Measurements from ENCODE around the gene NCAN. TPM values are rescaled to one million over a fixed set of nuclear protein-coding genes. Genes with fewer than 3 reads are reported as not detected.

NCAN gene
- total RNA-seq, 1 experiment from 2014 or later = 3.0 TPM

- Mint-ChIP-seq H3K27me3 (ENCODE audit: low read depth) (peaks cover 40% of the 10 kb centered on the region), H3K36me3 (peaks cover 4% of the 10 kb centered on the region), H3K9me3 (peaks cover 26% of the 10 kb centered on the region), H3K27ac (no peak overlapping the region), H3K4me1 (no peaks in the 10 kb centered on the region), H3K4me3 (no peak overlapping the region)
- DNase-seq (ENCODE audit: low spot score) (no peak), ATAC-seq (no peak)
- TF ChIP-seq, protein P1, sequence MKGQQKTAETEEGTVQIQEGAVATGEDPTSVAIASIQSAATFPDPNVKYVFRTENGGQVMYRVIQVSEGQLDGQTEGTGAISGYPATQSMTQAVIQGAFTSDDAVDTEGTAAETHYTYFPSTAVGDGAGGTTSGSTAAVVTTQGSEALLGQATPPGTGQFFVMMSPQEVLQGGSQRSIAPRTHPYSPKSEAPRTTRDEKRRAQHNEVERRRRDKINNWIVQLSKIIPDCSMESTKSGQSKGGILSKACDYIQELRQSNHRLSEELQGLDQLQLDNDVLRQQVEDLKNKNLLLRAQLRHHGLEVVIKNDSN (CRISPR knock-in tag; IDR thresholded peaks at IDR 0.05) = no peak
- TF ChIP-seq ESRRA (CRISPR knock-in tag; IDR thresholded peaks at IDR 0.05; ENCODE audit: borderline replicate concordance) (no peak), NFYB (CRISPR knock-in tag; conservative IDR thresholded peaks at IDR 0.05; ENCODE audit: low read depth) (no peak), AR (CRISPR knock-in tag; IDR thresholded peaks at IDR 0.05) (no peak), TEAD4 (CRISPR knock-in tag; IDR thresholded peaks at IDR 0.05) (no peak)
- CTCF ChIA-PET = interaction anchor here (1.3 to 1.4 kb wide), 2 partner anchors 26 to 111 kb away, joined by 3 read pairs; no protein-coding TSS in a partner anchor
- POLR2A ChIA-PET = no interaction called here
Observed at GRCh38 chr19:19232261-19232721, 20.5 kb downstream of the NCAN start.

DNA sequence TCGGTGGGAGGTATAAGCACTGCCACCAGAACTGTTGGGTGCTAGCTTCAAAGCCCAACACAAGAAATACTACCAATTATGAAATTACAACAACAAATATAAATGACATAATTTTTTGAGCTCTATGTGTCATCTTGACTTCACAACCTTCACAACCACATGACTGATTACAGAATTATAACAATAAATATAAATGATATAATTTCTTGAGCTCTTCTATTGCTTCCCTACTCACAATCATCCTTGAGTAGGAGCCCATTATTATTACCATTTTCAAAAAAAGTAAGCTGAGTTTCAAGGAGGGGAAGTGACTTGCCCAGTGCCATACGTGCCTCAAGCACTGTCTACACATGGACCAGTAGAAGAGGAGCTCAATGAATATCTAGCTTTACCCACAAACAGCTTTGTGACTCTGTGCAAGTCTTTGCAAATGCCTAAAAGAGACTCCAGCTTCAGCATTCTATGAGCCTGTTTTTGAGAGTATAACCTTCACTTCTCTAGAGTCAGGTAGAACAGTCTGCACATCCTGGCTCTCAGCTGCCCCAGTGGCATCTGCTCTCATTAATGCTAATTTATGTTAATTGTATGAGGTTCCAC is 22.6 kb downstream of the NCAN start:
- DNase-seq (ENCODE audit: low spot score) = no peak
- no peak for ATAC-seq
- POLR2A ChIA-PET = no interaction called here
- peaks cover 42% of the 10 kb centered on the region for H3K27me3 Mint-ChIP-seq (ENCODE audit: low read depth)
- H3K9me3 Mint-ChIP-seq = peaks cover 26% of the 10 kb centered on the region
- H3K36me3 Mint-ChIP-seq = peaks cover 4% of the 10 kb centered on the region
- TF ChIP-seq ZNF423 (CRISPR knock-in tag; IDR thresholded peaks at IDR 0.05) = no peak
- no peaks in the 10 kb centered on the region for H3K4me1 Mint-ChIP-seq
- CTCF ChIA-PET = interaction anchor here (1.1 to 1.6 kb wide), 3 partner anchors 10 to 130 kb away, joined by 3 to 10 read pairs (median 5); no protein-coding TSS in a partner anchor
- no peak overlapping the region for H3K4me3 Mint-ChIP-seq
- no peak overlapping the region for H3K27ac Mint-ChIP-seq

GRCh38 chr19:19236173-19236572 is 24.4 kb downstream of the NCAN start:
- Mint-ChIP-seq H3K27ac (no peak overlapping the region), H3K9me3 (peaks cover 26% of the 10 kb centered on the region), H3K36me3 (peaks cover 4% of the 10 kb centered on the region), H3K27me3 (ENCODE audit: low read depth) (peaks cover 45% of the 10 kb centered on the region), H3K4me3 (no peak overlapping the region), H3K4me1 (no peaks in the 10 kb centered on the region)
- DNase-seq (ENCODE audit: low spot score) (no peak), ATAC-seq (no peak)
- TF ChIP-seq TEAD4 (CRISPR knock-in tag; IDR thresholded peaks at IDR 0.05) (no peak), TP53 (CRISPR knock-in tag; IDR thresholded peaks at IDR 0.05) (no peak), ZNF671 (CRISPR knock-in tag; IDR thresholded peaks at IDR 0.05) (no peak), TEAD1 (CRISPR knock-in tag; IDR thresholded peaks at IDR 0.05) (no peak), ZNF138 (CRISPR knock-in tag; conservative IDR thresholded peaks at IDR 0.05) (no peak), MXD4 (CRISPR knock-in tag; IDR thresholded peaks at IDR 0.05; ENCODE audit: borderline replicate concordance) (no peak)
- TF ChIP-seq, protein P2, sequence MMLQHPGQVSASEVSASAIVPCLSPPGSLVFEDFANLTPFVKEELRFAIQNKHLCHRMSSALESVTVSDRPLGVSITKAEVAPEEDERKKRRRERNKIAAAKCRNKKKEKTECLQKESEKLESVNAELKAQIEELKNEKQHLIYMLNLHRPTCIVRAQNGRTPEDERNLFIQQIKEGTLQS (CRISPR knock-in tag; conservative IDR thresholded peaks at IDR 0.05) = no peak
- TF ChIP-seq, protein P3, sequence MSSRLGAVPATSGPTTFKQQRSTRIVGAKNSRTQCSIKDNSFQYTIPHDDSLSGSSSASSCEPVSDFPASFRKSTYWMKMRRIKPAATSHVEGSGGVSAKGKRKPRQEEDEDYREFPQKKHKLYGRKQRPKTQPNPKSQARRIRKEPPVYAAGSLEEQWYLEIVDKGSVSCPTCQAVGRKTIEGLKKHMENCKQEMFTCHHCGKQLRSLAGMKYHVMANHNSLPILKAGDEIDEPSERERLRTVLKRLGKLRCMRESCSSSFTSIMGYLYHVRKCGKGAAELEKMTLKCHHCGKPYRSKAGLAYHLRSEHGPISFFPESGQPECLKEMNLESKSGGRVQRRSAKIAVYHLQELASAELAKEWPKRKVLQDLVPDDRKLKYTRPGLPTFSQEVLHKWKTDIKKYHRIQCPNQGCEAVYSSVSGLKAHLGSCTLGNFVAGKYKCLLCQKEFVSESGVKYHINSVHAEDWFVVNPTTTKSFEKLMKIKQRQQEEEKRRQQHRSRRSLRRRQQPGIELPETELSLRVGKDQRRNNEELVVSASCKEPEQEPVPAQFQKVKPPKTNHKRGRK (CRISPR knock-in tag; IDR thresholded peaks at IDR 0.05; ENCODE audit: borderline replicate concordance) = no peak
- TF ChIP-seq, protein P4, sequence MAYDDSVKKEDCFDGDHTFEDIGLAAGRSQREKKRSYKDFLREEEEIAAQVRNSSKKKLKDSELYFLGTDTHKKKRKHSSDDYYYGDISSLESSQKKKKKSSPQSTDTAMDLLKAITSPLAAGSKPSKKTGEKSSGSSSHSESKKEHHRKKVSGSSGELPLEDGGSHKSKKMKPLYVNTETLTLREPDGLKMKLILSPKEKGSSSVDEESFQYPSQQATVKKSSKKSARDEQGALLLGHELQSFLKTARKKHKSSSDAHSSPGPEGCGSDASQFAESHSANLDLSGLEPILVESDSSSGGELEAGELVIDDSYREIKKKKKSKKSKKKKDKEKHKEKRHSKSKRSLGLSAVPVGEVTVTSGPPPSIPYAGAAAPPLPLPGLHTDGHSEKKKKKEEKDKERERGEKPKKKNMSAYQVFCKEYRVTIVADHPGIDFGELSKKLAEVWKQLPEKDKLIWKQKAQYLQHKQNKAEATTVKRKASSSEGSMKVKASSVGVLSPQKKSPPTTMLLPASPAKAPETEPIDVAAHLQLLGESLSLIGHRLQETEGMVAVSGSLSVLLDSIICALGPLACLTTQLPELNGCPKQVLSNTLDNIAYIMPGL (CRISPR knock-in tag; IDR thresholded peaks at IDR 0.05) = no peak
- POLR2A ChIA-PET = no interaction called here
- CTCF ChIA-PET = interaction anchor here (0.9 kb wide), 1 partner anchor 11 kb away, joined by 3 read pairs; no protein-coding TSS in a partner anchor
